HUES64 (cell line): Measurements from ENCODE around the gene USF2.

Source experiments
- H3K27ac ChIP-seq: 2 replicates; pipeline ENCODE4 v1.7.0; 2013; ENCODE audit warnings: low read depth, low read length, inconsistent platforms
- H3K27me3 ChIP-seq: 2 replicates; pipeline ENCODE4 v1.6.1; 2013; ENCODE audit warnings: mild to moderate bottlenecking, low read length; ENCODE audit not compliant: insufficient read depth
- H3K36me3 ChIP-seq: 2 replicates; pipeline ENCODE4 v1.6.1; 2013; ENCODE audit warnings: mild to moderate bottlenecking, low read length; ENCODE audit not compliant: insufficient read depth
- H3K4me1 ChIP-seq: 2 replicates; pipeline ENCODE4 v1.6.1; 2013; ENCODE audit warnings: mild to moderate bottlenecking, low read length, moderate library complexity; ENCODE audit not compliant: insufficient read depth
- H3K4me3 ChIP-seq: 2 replicates; pipeline ENCODE4 v1.5.1; 2013; ENCODE audit warnings: mild to moderate bottlenecking, low read length, moderate library complexity
- H3K9ac ChIP-seq: 2 replicates; pipeline ENCODE4 v1.6.1; 2013; ENCODE audit warnings: mild to moderate bottlenecking, low read depth, low read length
- H3K9me3 ChIP-seq: 2 replicates; pipeline ENCODE4 v1.6.1; 2013; ENCODE audit warnings: low read depth, low read length; ENCODE audit not compliant: insufficient read depth
- WGBS: fragments of 150-250, 120-280 bp; methylation state at CpG from one replicate; pipeline ENCODE4 v1.1.7; 2013; ENCODE audit warnings: missing lambda C conversion rate; 5-methylcytosine and 5-hydroxymethylcytosine counted together

Gene USF2

GRCh38 chr19:35318679-35319448 lies 50.1 kb downstream of the USF2 start:
- Histone ChIP-seq H3K4me1 (no peaks in the 10 kb centered on the region), H3K36me3 (no peaks in the 10 kb centered on the region), H3K27me3 (no peaks in the 10 kb centered on the region), H3K9me3 (peaks cover 4% of the 10 kb centered on the region), H3K9ac (no peak overlapping the region), H3K4me3 (no peak overlapping the region), H3K27ac (no peak overlapping the region)
- WGBS: 84% methylated on average over 16 of the region's 16 CpGs

DNA sequence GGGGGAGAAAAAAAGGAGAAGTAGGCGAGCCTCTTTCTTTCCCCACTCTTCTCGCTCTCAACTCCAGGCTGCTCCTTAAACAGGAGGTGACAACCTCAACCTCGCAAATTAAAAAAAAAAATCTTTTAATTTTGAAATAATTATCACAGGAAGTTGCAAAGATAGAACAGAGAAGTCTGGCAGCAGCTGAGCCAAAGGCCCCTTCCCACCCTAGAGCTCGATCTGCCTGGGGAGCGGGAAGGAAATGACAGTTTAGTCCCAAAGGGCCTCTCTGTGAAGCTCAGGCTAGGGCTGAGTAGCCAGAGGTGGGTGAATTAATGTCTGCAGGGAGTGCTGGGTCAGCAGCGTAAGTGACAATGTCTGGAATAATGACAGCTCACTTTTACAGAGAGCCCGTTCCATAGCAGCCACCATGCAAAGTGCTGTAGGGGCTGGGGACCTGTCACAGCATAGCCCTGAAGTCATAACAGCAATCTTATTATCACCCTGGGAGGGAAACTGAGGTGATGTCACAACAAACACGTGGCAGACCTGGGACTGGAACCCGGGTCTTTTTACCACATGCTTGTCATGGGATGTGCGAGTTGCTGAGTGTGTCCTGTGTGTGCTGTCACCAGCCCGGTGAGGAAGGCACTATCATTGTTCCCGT lies 51.4 kb downstream of the USF2 start:
- Histone ChIP-seq H3K9me3 (peaks cover 4% of the 10 kb centered on the region), H3K27ac (no peak overlapping the region), H3K27me3 (no peaks in the 10 kb centered on the region), H3K9ac (no peak overlapping the region), H3K4me3 (no peak overlapping the region), H3K4me1 (no peaks in the 10 kb centered on the region), H3K36me3 (no peaks in the 10 kb centered on the region)
- WGBS: 83% methylated on average over 9 of the region's 12 CpGs

DNA sequence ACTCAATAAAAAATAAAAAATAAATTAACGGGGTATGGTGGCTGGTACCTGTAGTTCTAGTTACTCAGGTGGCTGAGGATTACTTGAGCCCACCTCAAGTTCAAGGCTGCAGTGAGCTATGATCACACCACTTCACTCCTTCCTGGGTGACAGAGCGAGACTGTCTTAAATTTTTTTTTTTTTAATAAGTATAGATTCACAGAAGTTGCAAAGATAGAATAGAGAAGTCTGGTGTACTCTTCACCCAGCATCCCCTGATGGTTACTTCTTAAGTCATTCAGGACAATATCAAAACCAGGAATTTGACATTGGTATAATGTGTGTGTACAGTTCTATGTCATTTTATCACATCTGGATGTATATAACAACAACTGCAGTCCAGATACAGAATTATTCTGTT lies 52.5 kb downstream of the USF2 start:
- Histone ChIP-seq H3K36me3 (no peaks in the 10 kb centered on the region), H3K9ac (no peak overlapping the region), H3K27ac (no peak overlapping the region), H3K9me3 (peaks cover 4% of the 10 kb centered on the region), H3K4me1 (no peaks in the 10 kb centered on the region), H3K27me3 (no peaks in the 10 kb centered on the region), H3K4me3 (no peak overlapping the region)
- 92% methylated on average over 1 of the region's 2 CpGs for WGBS

DNA sequence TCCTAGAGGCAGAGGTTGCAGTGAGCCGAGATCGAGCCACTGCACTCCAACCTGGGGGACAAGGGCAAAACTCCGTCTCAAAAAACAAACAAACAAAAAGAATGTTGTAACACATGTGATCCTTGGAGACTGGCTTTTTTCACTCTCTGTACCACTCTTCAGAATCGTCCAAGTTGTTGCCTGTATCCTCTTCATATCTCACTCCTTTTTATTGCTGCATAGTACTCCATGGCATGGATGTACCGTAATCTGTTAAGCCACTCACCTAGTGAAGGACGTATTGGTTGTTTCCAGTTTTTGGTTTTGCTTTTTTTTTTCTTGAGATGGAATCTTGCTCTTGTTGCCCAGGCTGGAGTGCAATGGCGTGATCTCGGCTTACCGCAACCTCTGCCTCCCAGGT lies 53.3 kb downstream of the USF2 start:
- Histone ChIP-seq H3K4me1 (no peaks in the 10 kb centered on the region), H3K27ac (no peak overlapping the region), H3K4me3 (no peak overlapping the region), H3K36me3 (no peaks in the 10 kb centered on the region), H3K9ac (no peak overlapping the region), H3K9me3 (peaks cover 4% of the 10 kb centered on the region), H3K27me3 (no peaks in the 10 kb centered on the region)
- 94% methylated on average over 9 of the region's 9 CpGs for WGBS

DNA sequence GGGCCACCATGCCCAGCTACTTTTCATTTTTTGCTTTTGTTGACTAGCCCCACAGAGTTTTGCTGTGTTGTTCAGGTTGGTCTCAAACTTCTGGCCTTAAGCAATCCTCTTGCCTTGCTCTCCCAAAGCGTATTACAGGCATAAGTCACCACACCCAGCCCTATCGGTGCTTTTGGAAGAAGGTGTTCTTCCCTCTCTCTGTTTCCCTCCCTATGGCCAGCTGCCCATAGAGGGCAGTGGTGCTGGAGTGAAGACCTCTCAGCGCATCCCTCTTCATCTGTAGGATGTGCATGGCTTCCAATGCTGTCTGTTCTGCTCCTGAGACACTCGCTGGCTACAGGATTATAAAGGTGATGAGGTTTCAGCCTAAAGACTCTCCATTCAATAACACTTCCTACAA lies 58.9 kb downstream of the USF2 start:
- 62% methylated on average over 4 of the region's 4 CpGs for WGBS
- no peaks in the 10 kb centered on the region for H3K27me3 ChIP-seq
- H3K9me3 ChIP-seq: no peaks in the 10 kb centered on the region
- H3K9ac ChIP-seq: no peak overlapping the region
- H3K4me3 ChIP-seq: no peak overlapping the region
- no peaks in the 10 kb centered on the region for H3K36me3 ChIP-seq
- H3K4me1 ChIP-seq: 0 out of 2 replicates have a peak, but pooled peaks cover 2% of the 10 kb centered on the region
- no peak overlapping the region for H3K27ac ChIP-seq

DNA sequence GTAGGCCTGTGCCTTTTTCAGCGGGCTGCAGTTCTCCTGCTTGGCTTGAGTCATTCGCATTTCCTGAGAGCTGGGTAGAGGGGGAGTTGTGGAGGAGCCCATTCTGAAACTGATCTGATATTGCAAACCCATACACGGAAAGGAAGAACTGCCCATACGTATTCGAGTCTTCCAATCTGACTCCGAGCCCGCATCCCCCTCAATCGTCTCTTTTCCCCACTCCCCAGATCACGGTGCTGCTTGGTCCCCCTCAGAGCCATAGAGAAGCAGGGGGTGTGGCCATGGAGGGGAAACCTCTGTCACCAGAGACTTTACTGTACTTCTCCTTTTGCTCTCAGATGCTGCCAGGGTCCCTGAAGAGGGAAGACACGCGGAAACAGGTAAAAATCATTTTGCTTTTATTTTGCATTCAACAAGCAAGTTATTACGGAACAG lies 60.1 kb downstream of the USF2 start, which contains the start of gene CD22:
Gene CD22 (plus strand): TSS at position 337 of the 435 bp plus-strand sequence. CDS start 2,854 bp downstream, outside the sequence.
- no peaks in the 10 kb centered on the region for H3K9me3 ChIP-seq
- H3K4me3 ChIP-seq: no peak within 1 kb of the TSS
- no peaks in the 10 kb centered on the region for H3K27me3 ChIP-seq
- H3K27ac ChIP-seq: no peak within 1 kb of the TSS
- no peaks in the 10 kb centered on the region for H3K36me3 ChIP-seq
- 0 out of 2 replicates have a peak, but pooled peaks cover 2% of the 10 kb centered on the region for H3K4me1 ChIP-seq
- 74% methylated on average over 12 of the region's 12 CpGs for WGBS
- no peak within 1 kb of the TSS for H3K9ac ChIP-seq

- Histone ChIP-seq H3K4me3 (no peak overlapping the region), H3K4me1 (0 out of 2 replicates have a peak, but pooled peaks cover 2% of the 10 kb centered on the region), H3K27ac (no peak overlapping the region), H3K9me3 (no peaks in the 10 kb centered on the region), H3K36me3 (no peaks in the 10 kb centered on the region), H3K9ac (no peak overlapping the region), H3K27me3 (no peaks in the 10 kb centered on the region)
- WGBS: 88% methylated on average over 4 of the region's 4 CpGs
Observed at GRCh38 chr19:35329323-35329722, 60.6 kb downstream of the USF2 start.
